ENCODE results near the gene RPS21.

The RPS21 gene

DNA sequence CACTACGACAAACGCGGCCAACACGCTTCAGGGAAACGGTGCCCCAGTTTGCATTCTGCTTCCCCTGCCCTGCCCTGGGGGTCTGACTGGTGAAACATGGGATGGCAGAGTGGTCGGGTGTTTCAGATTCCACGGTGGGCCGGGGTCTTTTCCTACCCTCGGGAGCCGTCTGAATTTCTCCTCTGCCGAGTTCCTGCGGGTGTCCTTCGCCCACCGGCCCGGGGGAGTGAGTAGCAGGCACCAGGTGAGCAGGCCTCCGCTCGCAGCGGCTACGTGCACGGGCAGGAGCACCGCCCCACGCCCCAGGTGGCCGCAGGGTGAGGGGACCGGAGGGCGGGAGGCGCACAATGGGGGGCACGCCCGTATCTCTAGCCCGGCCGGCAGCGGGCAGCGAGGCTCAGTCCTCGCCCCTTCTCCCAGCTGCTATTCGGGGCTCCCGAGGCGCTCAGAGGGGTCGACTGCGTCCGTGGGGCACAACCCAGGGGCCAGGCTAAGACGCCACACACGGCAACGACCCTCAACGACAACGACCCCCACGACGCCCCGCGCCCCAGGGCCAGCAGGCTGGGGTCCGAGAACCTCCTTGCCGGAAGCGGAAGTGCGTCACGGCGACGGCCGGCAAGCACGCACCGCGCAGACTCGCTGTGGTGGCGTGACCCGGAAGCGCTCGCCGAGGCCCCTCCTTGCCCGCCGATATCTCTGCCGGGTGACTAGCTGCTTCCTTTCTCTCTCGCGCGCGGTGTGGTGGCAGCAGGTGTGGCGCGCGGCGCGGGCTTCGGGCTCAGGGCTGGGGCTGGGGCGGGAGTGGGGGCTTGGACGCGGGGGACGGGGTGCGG is at the start of gene RPS21:
RPS21 (plus strand) TSS at position 721 of the 836 bp plus-strand sequence. CDS start 236 bp downstream, outside the sequence.
- DNase-seq (ENCODE audit: low read depth), result peak; percentile 95

DNA sequence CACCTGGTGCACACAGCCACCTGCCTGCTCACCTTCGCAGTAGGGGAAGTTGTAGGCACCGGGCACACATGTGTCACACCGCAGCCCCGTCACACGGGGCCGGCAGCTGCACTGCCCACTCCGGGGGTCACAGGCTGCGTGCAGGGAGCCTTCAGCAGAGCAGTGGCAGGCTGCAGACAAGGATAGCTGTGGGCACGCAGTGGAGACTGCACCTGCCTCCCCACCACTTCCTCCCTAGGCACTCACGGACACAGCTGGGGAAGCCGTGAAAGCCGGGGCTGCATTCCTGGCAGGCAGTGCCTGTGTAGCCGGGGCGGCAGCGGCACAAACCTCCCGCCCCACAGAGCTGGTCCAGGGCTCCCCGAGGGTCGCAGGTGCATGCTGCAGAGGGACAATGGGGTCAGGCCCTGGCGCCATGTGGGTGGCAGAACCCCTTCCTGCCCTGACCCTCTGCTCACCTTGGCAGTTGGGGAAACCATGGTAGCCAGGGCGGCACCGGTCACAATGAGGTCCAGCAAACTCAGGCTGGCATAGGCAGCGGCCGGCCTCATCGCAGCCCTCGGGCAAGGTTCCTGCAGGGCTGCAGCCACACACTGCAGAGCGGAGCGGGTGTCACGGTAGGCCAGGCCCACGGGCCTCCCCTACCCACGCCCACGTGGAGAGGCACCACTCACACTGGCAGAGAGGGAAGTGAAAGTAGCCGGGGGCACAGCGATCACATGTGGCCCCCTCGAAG is 49.2 kb upstream of the RPS21 start:
- DNase-seq (ENCODE audit: low read depth), result no peak

DNA sequence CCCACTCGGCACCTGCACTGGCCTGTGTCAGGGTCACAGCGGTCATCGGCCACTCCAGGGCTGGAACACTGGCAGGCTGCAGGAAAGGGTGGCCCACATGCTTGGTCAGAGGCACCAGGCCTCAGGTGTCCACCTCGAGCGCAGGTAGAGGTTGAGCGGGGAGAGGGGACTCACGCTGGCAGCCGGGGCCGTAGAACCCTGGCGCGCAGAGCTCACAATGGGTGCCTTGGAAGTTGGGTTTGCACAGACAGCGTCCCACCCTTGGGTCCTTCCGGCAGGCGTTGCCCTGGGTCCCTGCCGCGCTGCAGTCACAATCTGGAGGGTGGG is 48.6 kb upstream of the RPS21 start:
- DNase-seq (ENCODE audit: low read depth), result no peak

DNA sequence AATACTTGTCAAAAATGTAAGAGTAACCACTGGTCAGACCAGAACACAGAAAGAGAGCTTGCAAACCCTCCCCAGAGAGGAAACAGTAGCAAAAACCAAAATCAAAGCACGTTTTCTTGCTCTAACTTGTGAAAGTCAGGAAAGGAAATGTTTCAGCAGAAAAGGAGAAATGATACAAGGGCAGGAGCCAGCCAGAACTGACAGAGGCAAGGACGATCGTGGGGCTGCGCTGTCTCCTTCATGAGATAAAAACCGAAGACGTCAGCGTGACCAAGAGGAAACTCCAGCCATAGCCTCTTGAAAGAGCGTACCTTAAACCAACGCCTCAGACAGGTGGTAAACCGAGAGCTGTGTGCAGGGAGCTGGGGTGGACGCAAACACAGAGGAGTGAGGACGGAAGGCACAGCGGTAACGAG is 47.2 kb upstream of the RPS21 start:
- DNase-seq (ENCODE audit: low read depth), result no peak

DNA sequence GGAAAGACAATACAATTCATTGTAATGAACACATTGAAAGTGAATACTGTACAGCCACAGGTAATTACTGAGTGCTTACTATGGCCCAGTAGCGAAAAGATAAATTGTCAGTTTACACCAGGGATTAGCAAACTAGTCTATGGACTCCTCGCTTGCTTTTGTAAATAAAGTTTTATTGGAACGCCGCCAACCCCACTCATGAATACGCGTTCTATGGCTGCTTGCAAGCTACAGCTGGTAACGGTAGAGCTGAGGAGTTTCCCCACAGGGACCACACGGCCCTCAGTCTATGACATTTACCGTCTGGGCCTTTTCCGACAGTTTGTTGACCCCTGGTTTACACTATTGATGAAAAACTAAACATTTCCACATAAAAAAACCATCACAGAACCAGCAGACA is 44.0 kb upstream of the RPS21 start:
- DNase-seq (ENCODE audit: low read depth), result no peak

DNA sequence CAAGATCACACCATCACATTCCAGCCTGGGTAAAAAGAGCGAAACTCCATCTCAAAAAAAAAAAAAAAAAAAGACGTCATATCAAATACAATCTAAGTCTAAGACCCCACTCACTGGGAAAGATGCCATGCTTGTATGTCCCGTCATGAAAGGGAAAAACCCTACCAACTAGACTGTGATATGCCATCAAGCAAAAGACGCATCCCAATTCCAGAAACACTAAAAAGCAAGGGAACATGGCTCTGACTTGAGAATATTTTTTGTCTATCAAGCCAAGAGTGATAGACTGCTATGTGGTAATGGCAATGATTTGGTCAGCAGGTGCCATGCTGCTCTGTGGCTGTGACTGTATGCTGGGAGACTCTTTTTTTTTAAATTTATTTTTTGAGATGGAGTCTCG is 42.8 kb upstream of the RPS21 start:
- no peak for DNase-seq (ENCODE audit: low read depth)

DNA sequence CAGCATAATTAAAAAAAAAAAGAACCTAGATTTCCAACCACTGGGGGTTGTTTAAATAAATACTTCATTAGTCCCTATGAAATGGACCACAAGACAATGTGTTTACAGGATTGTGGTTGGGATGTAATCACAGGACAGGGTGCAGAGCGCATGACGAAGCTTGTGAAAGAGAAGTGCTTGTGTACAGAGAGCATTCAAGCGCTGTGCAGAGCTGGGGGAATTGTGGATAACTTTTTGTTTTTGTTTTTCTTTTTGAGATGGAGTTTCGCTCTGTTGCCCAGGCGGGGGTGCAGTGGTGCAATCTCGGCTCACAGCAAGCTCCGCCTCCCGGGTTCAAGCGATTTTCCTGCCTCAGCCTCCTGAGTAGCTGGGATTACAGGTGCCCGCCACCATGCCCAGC is 42.1 kb upstream of the RPS21 start:
- peak; percentile 65 for DNase-seq (ENCODE audit: low read depth)

DNA sequence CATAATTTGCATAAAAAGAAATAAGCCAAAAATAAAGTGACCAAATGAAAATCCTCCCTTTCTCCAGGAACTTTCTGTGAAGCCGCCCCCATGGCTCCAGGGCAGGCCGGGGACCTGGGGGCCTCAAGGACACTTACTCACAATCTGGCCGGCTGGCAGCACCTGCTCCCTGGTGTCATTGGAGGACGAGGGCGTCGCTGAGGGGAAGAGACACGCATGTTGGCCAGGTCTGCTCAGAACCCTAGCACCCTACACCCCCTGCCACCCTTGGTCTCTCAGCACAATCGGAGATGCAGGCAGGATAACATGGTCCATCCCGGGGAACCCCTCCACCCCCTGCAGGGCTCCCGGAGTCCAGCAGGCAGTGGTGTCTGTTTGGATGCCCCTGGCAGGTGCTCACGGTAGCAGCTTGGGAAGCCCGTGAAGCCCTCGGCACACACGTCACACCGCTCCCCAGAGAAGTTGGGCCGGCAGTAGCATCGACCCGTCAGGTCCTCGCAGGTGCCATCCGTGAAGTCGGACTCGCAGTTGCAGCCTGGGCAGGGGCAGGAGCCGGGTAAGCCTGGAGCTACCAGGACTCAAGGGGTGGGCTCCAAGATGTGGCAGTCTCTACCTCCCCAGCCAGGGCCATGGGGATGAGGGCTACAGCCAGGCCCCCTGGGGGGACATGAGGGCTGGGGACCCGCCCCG is 41.1 kb upstream of the RPS21 start:
- no peak for DNase-seq (ENCODE audit: low read depth)

DNA sequence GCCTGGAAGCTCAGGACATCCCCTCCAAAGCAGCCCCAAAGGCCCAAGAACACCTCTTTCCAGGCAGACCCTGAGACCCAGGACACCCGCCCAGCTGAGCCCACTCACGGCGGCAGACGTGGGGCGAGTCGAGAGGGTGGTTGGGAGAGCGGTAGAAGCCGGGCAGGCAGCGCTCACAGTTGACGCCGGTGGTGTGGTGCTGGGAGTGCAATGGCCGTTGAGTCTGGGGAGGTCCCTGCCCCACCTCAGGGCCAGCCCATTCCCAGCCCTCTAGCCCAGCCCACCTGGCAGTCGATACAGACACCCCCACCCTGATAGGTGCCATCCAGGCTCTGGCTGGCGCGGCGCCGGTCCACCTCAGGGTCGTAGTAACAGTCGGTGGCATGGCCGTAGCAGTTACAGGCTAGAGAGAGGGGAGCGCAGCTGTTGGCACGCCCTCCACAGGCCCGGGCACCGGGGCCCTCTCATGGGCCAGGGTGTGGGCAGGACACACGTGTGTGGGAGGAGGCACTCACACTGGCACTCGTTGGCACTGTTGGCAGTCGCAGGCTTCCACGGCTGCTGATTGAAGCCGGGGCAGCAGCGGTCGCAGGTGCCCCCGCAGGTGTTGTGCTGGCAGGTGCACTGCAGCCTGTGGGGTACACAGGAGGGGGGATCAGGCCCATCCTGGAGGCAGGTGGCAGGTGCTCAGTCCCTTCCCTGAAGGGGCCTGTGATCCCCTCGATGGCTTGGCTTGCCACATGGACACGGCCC is 40.3 kb upstream of the RPS21 start:
- DNase-seq (ENCODE audit: low read depth), result no peak

DNA sequence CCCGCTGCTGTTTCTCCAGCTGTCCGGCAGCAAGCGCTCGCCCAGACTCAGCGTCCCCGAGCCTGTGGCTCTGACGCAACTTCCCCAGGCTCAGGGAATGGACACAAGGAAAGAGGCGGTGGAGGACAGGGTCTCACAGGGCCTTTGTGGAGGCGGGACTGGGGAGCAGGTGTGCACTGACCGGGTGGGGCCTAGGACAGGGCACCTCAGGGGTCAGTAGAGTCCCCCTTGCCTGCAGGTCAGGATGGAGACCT is 39.8 kb upstream of the RPS21 start:
- no peak for DNase-seq (ENCODE audit: low read depth)

DNA sequence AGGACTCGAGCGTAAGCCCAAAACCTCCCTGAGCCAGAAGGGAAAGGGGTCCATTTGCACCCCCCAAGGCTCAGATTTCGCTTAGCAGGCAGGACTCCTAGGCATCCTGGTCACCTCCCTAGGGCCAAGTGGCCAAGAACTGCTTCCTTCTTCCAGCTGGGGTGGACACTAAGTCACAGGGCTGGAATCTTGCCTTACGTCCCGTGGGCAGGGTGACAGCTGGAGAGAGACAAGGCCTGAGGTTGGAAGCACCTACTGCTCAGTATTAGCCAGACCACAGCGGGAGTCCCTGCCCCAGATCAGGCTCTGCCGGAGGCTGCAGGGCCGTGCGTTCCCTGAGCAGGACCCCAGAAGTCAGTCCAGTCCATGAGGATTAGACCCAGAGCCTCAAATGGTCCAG is 39.5 kb upstream of the RPS21 start:
- DNase-seq (ENCODE audit: low read depth), result no peak

DNA sequence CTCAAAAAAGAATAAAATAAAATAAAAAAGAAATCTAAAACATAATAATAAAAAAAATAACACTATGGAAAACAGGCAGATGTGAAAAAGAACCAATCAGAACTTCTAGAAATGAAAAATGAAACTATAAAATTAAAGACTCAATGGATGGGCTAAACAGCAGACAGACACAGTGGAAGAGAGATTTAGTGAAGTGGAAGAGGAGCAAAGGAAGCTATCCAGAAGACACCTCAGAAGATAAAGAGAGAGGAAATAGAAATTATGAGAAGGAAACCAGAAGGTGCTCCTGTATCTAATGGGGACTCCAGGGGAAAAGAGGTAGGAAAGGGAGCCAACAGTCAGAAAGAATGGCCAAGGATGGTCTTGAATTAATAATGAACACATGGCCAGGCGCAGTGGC is 38.3 kb upstream of the RPS21 start:
- no peak for DNase-seq (ENCODE audit: low read depth)

DNA sequence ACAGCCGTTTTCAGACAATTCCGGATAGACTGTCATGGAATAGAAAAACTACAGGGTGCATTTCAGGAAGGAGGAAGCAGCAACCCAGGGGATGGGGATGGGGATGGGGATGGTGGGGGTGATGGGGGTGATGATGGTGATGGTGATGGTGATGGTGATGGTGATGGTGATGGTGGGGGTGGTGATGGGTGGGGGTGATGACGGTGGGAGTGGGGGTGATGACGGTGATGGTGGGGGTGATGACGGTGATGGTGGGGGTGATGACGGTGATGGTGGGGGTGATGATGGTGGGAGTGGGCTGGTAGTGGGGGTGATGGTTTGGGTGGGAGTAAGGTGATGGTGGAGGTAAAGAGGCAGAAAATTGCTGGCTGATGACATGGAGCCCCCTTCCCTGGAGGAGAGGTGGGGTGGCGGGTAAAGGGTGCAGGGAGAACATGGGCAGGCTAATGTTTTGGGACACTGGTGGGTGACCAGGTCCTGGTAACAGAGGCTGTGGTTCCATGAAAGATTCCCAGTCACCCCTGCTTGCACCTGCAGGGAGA is 37.3 kb upstream of the RPS21 start:
- no peak for DNase-seq (ENCODE audit: low read depth)

DNA sequence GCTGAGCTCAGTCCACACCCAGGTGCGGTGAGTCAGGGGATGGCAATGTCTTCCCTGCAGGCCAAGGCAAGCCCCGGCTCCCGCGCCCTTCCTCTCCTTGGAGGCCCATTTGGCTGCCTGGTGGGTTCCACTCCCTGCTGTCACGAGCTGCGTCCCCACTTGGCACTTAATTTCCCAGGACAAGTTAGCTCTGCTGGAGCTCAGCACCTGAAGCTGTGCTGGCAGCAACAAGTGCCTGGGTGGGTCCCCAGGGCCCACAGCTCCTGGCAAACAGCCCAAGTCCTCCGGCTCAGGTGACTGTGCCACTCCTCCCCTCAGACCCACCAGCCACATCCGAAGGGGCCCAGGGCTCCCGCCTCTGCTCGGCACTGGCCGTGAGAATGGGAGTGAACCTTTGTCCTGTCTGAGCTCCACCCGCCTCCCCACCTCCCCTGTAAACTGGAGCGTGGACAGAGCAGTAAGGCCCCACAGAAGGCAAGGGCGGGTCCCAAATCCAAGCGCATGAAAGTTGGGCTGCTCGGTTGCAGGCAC is 36.7 kb upstream of the RPS21 start:
- peak; percentile 60 for DNase-seq (ENCODE audit: low read depth)

DNA sequence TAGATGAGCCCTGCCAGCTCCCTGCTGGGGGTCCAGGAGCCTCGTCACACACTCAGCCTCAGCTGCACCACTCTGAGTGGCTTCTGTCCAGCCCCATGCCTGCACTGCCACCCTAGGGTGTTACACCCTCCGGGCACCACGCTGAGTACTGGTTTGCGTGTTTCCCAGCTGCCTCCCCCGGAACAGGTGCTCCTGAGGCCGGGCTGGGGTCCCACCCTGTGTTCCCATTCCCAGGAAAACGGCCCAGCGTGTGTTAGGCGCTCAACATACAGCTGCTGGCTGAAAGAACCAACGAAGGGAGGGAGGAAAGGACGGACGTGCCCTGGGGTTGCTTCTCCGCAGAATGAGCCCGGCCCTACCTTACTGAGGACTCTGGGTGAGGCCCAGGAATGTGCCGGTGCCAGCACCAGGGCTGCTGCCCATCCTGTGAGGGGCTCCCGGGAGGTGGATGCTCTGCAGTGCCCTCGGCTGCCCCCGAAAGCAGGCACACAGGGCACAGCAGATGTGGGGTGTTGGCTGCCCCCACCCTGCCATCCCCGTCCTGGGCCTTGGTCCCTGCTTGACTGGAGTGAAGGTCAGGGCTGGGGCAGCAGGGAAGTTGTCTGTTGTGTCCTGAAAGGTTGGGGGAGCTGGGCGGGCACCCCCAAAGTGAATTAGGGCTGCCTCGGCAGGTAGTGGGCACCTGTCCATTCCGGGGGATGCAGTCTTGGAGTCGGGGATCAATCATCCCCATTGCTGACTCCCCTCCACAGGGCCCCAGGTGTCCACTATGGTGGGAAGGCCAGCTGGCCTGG is 36.1 kb upstream of the RPS21 start:
- DNase-seq (ENCODE audit: low read depth), result no peak

DNA sequence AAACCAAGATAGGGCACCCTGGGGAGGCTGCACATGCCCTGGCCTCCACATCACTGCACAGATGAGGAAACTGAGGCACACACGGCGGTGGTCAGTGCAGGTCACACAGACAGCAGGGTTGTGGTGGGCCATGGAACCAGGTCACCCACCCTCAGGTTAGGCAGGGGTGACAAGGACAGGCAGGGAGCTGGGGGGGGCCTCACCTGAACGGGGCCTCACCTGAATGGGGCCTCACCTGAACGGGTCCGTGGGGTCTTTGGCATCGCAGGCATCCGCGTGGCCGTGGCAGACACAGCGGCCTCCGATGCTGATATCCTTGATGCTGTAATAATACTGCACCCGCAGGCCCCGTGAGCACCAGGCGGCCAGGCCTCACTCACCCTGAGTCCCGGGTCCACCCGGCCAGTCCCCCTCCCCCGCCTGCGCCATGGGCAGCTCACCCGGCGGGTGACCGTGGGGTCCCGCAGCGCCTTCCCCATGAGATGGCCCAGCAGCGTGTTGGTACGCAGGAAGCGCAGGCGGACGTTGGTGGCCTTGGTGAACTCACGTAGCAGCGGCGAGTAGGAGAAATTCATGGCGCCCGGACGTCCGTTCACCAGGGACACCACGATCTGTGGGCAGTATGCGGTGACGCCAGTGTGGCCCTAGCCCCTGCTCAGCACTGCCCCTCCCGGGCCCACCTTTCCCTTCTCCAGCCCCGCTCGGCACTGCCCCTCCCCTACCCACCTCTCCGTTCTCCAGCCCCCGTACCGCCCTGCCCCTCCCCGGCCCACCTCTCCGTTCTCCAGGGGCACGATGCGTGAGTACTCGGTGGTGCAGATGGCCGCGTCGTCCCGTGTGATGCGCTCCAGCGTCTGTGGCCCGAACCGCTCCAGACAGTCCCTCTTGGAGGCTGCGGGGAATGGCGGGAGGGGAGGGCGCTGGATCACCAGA is 35.2 kb upstream of the RPS21 start:
- DNase-seq (ENCODE audit: low read depth), result no peak

DNA sequence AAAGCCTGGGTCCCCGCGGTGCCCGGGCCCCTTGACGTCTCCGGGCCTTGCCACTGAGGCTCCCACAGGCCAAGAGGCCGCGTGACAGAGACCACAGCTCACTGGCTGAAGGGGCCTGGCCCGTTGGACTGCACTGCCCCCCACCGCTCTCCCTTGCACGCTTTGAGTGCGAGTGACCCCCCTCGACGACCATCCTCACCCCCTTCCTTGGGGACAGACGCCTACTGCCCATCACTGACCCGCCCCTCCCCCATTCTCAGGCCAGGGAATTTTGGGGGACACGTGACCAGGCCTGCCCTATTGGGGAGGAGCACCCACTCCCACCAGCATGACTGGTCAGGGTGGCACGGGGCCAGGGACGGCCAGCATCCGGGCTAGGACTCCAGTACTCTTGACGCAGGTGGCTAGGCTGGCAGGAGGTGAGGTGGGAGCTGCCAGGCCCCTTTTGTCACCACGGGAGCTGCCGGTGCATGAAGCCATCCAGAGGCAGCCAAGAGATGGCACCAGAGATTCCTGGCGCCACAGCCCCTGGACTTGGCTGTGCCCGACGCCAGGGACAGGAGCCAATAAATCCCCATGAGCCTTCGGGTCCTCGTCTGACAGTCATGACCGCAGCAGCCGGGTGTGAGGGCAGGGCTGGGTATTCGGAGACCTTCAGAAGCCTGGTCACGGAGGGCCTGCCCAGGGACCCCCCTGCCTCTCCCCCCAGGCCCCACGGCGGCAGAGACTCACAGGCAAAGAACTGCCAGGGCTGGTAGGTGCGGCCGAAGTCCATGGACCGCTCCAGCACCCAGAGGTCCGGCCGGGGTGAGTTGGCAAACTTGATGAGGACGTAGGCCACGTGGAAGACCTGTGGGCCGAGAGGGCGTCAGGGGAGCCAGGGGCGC is 34.3 kb upstream of the RPS21 start:
- DNase-seq (ENCODE audit: low read depth), result no peak

DNA sequence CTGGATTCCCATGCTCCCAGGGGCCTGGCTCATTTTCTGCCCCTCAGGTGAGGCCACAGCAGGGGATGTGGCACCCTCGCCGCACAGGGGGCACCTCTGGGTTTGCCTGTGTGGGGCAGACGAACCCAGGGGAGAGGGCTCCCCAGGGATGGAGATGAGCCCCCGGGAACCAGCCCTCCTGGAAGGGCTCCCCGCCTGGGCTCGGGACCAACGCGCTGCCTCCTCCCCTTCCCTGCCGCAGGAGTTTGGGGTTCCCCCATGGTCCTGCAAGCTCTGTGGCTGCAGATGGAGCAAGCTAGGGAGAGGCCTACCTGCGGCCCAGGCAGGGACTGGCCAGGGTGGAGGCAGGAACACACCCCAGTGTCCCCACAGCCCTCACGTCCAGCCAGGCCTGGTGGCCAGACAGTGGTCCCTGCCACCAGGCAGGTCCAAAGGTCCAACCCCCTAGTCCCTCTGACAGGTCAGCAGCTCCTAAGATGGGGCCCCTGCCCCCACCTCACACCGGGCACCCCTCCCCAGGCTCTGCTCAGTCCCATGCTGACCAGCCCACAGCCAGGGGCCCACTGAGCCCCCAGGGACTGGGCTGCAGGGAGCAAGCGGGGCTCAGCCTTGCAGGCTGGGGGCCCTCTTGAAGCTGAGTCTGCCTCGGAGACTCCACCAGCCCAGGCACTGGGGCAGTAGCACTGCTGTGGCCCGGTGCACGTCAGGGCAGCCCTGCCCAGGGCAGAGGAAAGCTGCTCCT is 33.4 kb upstream of the RPS21 start:
- DNase-seq (ENCODE audit: low read depth), result no peak
